ENCODE results near the gene FHIT. TPM values are rescaled to one million over a fixed set of nuclear protein-coding genes. Genes with fewer than 3 reads are reported as not detected.

Gene FHIT
- total and polyA plus RNA-seq, 2 donors from 2014 or later, result 20.2 to 61.2 TPM

DNA sequence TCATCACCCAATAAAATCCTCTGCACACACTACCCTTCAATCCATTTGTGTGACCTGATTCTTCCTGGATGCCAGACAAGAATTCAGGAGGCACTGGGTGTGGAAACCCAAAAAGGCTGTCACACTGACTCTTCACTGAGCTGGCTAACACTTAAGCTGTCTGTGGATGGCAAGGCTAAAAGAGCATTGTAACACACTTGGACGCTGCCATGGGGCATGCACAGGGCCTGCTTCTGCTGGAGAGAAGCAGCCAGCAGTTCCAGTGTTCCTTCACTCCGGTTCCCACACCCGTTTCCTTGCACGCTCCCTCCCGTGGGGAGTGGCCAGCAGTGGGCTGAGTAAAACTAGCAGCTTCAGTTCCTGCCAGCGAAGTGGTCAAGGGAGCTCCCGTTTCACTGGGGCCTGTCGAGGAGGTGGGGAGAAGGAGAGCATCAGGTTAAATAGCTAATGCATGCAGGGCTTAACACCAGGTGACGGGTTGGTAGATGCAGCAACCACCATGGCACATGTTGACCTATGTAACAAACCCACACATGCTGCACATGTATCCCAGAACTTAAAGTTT is 737.1 kb downstream of the FHIT start:
- no peak overlapping the region for H3K27ac ChIP-seq (ENCODE audit: low read depth in 2 of 2, low read length in 2 of 2)
- H3K4me3 ChIP-seq (ENCODE audit: low read length in 3 of 3), result no peak overlapping the region
- H3K9ac ChIP-seq (ENCODE audit: low read length in 3 of 3), result no peak overlapping the region
- intact Hi-C loops (cut with DNase I), result no loop called here
- peak in 4 of 5 donors; percentile 27 to 44 (median 38) for DNase-seq
- FAIRE-seq, result no peak
- no peaks in the 10 kb centered on the region for H3K9me3 ChIP-seq (ENCODE audit: control insufficient read depth in 2 of 3, insufficient read depth in 1 of 3, low read length in 3 of 3)
- TF ChIP-seq, protein P1, sequence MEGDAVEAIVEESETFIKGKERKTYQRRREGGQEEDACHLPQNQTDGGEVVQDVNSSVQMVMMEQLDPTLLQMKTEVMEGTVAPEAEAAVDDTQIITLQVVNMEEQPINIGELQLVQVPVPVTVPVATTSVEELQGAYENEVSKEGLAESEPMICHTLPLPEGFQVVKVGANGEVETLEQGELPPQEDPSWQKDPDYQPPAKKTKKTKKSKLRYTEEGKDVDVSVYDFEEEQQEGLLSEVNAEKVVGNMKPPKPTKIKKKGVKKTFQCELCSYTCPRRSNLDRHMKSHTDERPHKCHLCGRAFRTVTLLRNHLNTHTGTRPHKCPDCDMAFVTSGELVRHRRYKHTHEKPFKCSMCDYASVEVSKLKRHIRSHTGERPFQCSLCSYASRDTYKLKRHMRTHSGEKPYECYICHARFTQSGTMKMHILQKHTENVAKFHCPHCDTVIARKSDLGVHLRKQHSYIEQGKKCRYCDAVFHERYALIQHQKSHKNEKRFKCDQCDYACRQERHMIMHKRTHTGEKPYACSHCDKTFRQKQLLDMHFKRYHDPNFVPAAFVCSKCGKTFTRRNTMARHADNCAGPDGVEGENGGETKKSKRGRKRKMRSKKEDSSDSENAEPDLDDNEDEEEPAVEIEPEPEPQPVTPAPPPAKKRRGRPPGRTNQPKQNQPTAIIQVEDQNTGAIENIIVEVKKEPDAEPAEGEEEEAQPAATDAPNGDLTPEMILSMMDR (IDR thresholded peaks at IDR 0.05; ENCODE audit: borderline replicate concordance, extremely low read depth, insufficient read depth), result no peak
- H3K36me3 ChIP-seq (ENCODE audit: control insufficient read depth in 2 of 3, insufficient read depth in 3 of 3, low read length in 3 of 3), result no peaks in the 10 kb centered on the region
- H3K27me3 ChIP-seq (ENCODE audit: control insufficient read depth, insufficient read depth, low read length), result no peaks in the 10 kb centered on the region
- H3K4me1 ChIP-seq (ENCODE audit: control insufficient read depth in 2 of 3, insufficient read depth in 2 of 3, low read depth in 1 of 3, low read length in 3 of 3), result peaks cover 0 to 4% (median 0%) of the 10 kb centered on the region in 3 donors

DNA sequence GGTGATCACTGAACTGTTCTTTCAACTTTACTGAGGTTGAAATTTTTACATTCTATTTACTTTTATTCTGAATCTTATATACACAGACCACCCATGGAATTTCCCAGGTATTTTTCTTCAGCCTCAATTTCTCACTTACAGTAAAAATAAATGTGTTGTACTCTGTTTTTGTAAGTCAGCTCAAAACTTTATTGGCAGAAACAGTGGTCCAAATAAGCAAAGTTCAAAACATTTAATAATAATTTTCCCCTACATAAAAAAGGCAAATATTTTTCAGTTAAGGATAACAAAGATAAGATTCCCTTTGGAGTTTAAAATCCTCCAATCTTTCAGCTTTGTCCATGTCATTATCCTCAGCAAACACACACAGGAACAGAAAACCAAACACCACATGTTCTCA is 738.0 kb downstream of the FHIT start:
- H3K27me3 ChIP-seq (ENCODE audit: control insufficient read depth, insufficient read depth, low read length), result no peaks in the 10 kb centered on the region
- DNase-seq (no peak), FAIRE-seq (no peak)
- peaks cover 0 to 4% (median 0%) of the 10 kb centered on the region in 3 donors for H3K4me1 ChIP-seq (ENCODE audit: control insufficient read depth in 2 of 3, insufficient read depth in 2 of 3, low read depth in 1 of 3, low read length in 3 of 3)
- no peak overlapping the region for H3K4me3 ChIP-seq (ENCODE audit: low read length in 3 of 3)
- H3K27ac ChIP-seq (ENCODE audit: low read depth in 2 of 2, low read length in 2 of 2), result no peak overlapping the region
- H3K9ac ChIP-seq (ENCODE audit: low read length in 3 of 3), result no peak overlapping the region
- H3K9me3 ChIP-seq (ENCODE audit: control insufficient read depth in 2 of 3, insufficient read depth in 1 of 3, low read length in 3 of 3), result no peaks in the 10 kb centered on the region
- H3K36me3 ChIP-seq (ENCODE audit: control insufficient read depth in 2 of 3, insufficient read depth in 3 of 3, low read length in 3 of 3), result no peaks in the 10 kb centered on the region
- TF ChIP-seq, protein P1 (IDR thresholded peaks at IDR 0.05; ENCODE audit: borderline replicate concordance, extremely low read depth, insufficient read depth), result no peak
- intact Hi-C loops (cut with DNase I), result no loop called here

DNA sequence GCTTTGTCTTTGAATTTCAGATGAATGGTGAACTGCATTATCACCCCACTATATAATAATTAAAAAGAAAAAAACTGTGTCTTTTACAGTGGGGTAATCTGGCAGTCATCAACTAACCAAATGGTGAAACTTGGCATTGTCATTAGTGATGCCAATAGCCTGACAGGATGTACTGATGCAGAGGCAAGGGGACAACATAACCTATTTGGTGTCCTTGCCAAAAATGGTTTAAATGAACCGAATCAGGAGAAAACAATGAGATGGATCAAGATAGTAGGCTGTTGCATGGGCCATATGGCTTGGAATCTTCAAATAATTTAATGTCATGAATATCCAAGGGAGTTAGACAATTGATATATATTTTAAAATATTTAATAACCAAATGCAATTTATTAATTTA is 738.7 kb downstream of the FHIT start:
- Histone ChIP-seq H3K36me3 (ENCODE audit: control insufficient read depth in 2 of 3, insufficient read depth in 3 of 3, low read length in 3 of 3) (no peaks in the 10 kb centered on the region), H3K9ac (ENCODE audit: low read length in 3 of 3) (no peak overlapping the region), H3K4me1 (ENCODE audit: control insufficient read depth in 2 of 3, insufficient read depth in 2 of 3, low read depth in 1 of 3, low read length in 3 of 3) (peaks cover 0 to 4% (median 0%) of the 10 kb centered on the region in 3 donors), H3K27ac (ENCODE audit: low read depth in 2 of 2, low read length in 2 of 2) (no peak overlapping the region), H3K9me3 (ENCODE audit: control insufficient read depth in 2 of 3, insufficient read depth in 1 of 3, low read length in 3 of 3) (no peaks in the 10 kb centered on the region), H3K4me3 (ENCODE audit: low read length in 3 of 3) (no peak overlapping the region), H3K27me3 (ENCODE audit: control insufficient read depth, insufficient read depth, low read length) (no peaks in the 10 kb centered on the region)
- no peak for DNase-seq
- no peak for FAIRE-seq
- intact Hi-C loops (cut with DNase I), result no loop called here
- TF ChIP-seq, protein P1 (IDR thresholded peaks at IDR 0.05; ENCODE audit: borderline replicate concordance, extremely low read depth, insufficient read depth), result no peak

DNA sequence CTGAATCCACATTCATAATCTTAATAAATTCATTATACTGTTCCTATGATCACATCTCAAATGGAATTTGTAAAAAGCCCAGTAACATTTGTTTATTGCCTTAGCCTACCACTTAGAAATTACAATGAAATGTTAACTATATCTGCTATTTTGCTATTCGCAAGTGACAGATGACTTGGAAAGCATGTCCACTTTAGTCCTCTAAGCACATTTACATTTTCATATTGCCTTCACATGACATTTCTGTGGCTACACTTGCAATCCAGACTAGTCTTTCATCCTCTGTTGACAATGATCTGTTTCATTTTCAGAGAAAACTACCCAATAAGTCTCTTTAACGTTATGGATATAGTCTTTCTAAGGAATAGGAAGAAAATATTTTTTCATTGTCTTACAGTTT is 741.8 kb downstream of the FHIT start:
- FAIRE-seq (no peak), DNase-seq (no peak)
- H3K9me3 ChIP-seq (ENCODE audit: control insufficient read depth in 2 of 3, insufficient read depth in 1 of 3, low read length in 3 of 3), result no peaks in the 10 kb centered on the region
- TF ChIP-seq, protein P1 (IDR thresholded peaks at IDR 0.05; ENCODE audit: borderline replicate concordance, extremely low read depth, insufficient read depth), result no peak
- H3K4me1 ChIP-seq (ENCODE audit: control insufficient read depth in 2 of 3, insufficient read depth in 2 of 3, low read depth in 1 of 3, low read length in 3 of 3), result no peaks in the 10 kb centered on the region
- H3K27me3 ChIP-seq (ENCODE audit: control insufficient read depth, insufficient read depth, low read length), result no peaks in the 10 kb centered on the region
- H3K9ac ChIP-seq (ENCODE audit: low read length in 3 of 3), result no peak overlapping the region
- no peak overlapping the region for H3K4me3 ChIP-seq (ENCODE audit: low read length in 3 of 3)
- no peaks in the 10 kb centered on the region for H3K36me3 ChIP-seq (ENCODE audit: control insufficient read depth in 2 of 3, insufficient read depth in 3 of 3, low read length in 3 of 3)
- H3K27ac ChIP-seq (ENCODE audit: low read depth in 2 of 2, low read length in 2 of 2), result no peak overlapping the region
- intact Hi-C loops (cut with DNase I), result no loop called here

Measured in kidney (tissue), 14 donors.